Thyroid gland (tissue), 4 donors: ENCODE results near the gene CCDC106.

ENCODE experiments used
- CTCF ChIP-seq, 6 experiments: fragments of 200-600 bp in 3 of 6; fragments of 450-650 bp in 3 of 6; sonication (generic) in 3 of 6; IDR thresholded peaks; one replicate each; pipeline ENCODE4 v1.5.1; 2016 to 2019; ENCODE audit warnings: antibody characterized with exemption in 6 of 6, mild to moderate bottlenecking in 2 of 6, inconsistent platforms in 1 of 6, moderate library complexity in 1 of 6
- POLR2A ChIP-seq, 2 donors: fragments of 450-650 bp; IDR thresholded peaks; one replicate each; pipeline ENCODE4 v1.6.1; 2017; ENCODE audit warnings: antibody characterized with exemption in 2 of 2, mild to moderate bottlenecking in 2 of 2, moderate library complexity in 1 of 2

GRCh38 chr19:55643887-55644176 lies 4.2 kb upstream of the CCDC106 start:
- TF ChIP-seq CTCF (IDR thresholded peaks at IDR 0.05) (no peak), POLR2A (IDR thresholded peaks at IDR 0.05) (no peak)
